ENCODE measurements around the gene MGLL.

The MGLL gene

GRCh38 chr3:127824151-127824825 lies 2.0 kb upstream of the MGLL start:
- Mint-ChIP-seq H3K4me1 (ENCODE audit: low read depth) (peaks cover 34% of the 10 kb centered on the region), H3K9me3 (peaks cover 26% of the 10 kb centered on the region), H3K27me3 (ENCODE audit: low read depth) (peaks cover 54% of the 10 kb centered on the region), H3K27ac (no peak overlapping the region), H3K4me3 (peak overlapping the region; percentile 45), H3K36me3 (ENCODE audit: low read depth) (peaks cover 5% of the 10 kb centered on the region)
- DNase-seq (ENCODE audit: low spot score) = no peak

DNA sequence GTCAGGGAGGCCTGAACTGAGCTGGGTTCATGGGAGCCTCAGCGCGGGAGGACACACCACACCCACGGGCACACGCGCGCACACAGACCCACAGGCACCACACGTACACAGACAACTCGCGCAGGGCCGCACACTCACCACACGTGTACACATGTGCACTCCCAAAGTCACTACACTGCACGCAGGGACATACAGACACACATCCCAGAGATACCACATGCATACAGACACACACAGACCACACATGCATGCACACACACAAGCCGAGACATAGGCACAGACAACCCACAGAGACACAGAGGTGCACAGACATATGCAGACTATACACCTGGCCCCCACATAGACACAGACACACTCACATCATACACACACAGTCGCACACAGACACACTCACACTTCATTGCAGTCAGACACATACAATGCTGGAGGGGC lies 1.1 kb upstream of the MGLL start:
- H3K4me3 Mint-ChIP-seq = peak overlapping the region; percentile 79
- H3K27ac Mint-ChIP-seq = peak overlapping the region; percentile 62
- H3K9me3 Mint-ChIP-seq = peaks cover 17% of the 10 kb centered on the region
- no peak for DNase-seq (ENCODE audit: low spot score)
- peaks cover 34% of the 10 kb centered on the region for H3K4me1 Mint-ChIP-seq (ENCODE audit: low read depth)
- peaks cover 54% of the 10 kb centered on the region for H3K27me3 Mint-ChIP-seq (ENCODE audit: low read depth)
- peaks cover 4% of the 10 kb centered on the region for H3K36me3 Mint-ChIP-seq (ENCODE audit: low read depth)

DNA sequence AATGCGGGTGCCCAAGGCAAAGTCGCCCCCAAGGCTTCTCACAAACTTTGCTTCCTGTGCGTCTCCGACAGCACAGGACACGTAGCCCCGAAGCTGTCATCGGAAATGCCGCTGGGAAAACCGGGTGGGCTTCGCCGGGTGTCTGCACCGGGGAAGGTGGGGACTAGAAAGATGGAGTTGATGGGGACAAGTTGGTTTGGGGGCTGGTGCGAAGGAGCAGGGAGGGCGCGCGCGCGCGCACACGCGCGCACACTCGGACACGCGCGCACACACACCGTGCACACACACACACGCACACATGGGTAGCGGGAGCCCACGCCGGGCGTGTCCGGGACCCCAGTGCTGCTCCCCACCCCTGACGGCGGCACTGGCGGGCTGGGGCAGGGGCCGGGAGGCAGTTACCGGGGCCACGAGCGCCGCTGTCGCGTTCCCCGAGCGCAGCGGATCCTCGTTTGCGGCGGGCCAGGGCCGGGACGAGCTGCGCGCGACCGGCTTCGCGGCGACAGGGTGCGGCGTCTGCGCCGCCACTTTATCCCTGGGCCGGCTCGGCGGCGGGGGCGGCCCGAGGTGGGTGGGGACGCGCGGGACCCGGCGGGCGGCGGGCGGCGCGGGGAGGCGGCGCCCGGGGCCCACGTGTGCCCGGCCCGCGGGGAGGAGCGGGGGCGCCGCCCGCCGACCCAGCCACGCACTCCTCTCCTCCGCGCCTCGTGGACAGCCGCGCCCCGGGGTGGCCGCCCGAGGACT lies 539 bp upstream of the MGLL start:
- DNase-seq (ENCODE audit: low spot score) = peak; percentile 18
- H3K27me3 Mint-ChIP-seq (ENCODE audit: low read depth) = peaks cover 57% of the 10 kb centered on the region
- H3K9me3 Mint-ChIP-seq = peaks cover 11% of the 10 kb centered on the region
- H3K27ac Mint-ChIP-seq = peak overlapping the region; percentile 83
- peaks cover 4% of the 10 kb centered on the region for H3K36me3 Mint-ChIP-seq (ENCODE audit: low read depth)
- peak overlapping the region; percentile 94 for H3K4me3 Mint-ChIP-seq
- peaks cover 34% of the 10 kb centered on the region for H3K4me1 Mint-ChIP-seq (ENCODE audit: low read depth)

- Mint-ChIP-seq H3K27me3 (ENCODE audit: low read depth) (peaks cover 52% of the 10 kb centered on the region), H3K36me3 (ENCODE audit: low read depth) (peaks cover 2% of the 10 kb centered on the region), H3K9me3 (peaks cover 1% of the 10 kb centered on the region), H3K4me1 (ENCODE audit: low read depth) (peaks cover 34% of the 10 kb centered on the region), H3K4me3 (peak overlapping the region; percentile 94), H3K27ac (peak overlapping the region; percentile 38)
- no peak for DNase-seq (ENCODE audit: low spot score)
Observed at GRCh38 chr3:127821394-127821793, 921 bp downstream of the MGLL start.

GRCh38 chr3:127820826-127821313 lies 1.4 kb downstream of the MGLL start:
- peaks cover 2% of the 10 kb centered on the region for H3K36me3 Mint-ChIP-seq (ENCODE audit: low read depth)
- H3K4me3 Mint-ChIP-seq = peak overlapping the region; percentile 15
- H3K9me3 Mint-ChIP-seq = no peaks in the 10 kb centered on the region
- no peak for DNase-seq (ENCODE audit: low spot score)
- H3K27me3 Mint-ChIP-seq (ENCODE audit: low read depth) = peaks cover 50% of the 10 kb centered on the region
- H3K27ac Mint-ChIP-seq = no peak overlapping the region
- peaks cover 34% of the 10 kb centered on the region for H3K4me1 Mint-ChIP-seq (ENCODE audit: low read depth)

GRCh38 chr3:127820221-127820825 lies 2.0 kb downstream of the MGLL start:
- peaks cover 2% of the 10 kb centered on the region for H3K36me3 Mint-ChIP-seq (ENCODE audit: low read depth)
- peaks cover 48% of the 10 kb centered on the region for H3K27me3 Mint-ChIP-seq (ENCODE audit: low read depth)
- H3K4me3 Mint-ChIP-seq = peak overlapping the region; percentile 10

DNA sequence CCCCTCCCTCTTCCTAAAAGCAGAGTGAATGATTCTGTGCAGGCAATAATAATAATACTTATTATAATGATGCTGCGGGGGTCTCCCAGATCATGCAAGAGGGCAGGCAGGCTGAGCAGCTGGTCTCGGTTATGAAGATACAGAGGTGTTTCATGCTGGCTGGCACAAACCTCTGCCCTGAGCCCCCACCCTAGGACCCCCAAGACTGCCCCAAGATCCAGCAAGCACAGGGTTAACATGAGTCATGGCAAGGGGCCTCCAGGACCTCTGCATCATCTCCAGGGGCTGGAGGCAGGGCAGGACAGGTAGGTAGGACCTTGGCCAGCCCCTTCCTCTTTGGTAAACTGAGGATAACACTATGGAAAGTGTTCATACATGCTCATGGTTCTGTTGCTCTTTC lies 2.7 kb downstream of the MGLL start:
- no peak overlapping the region for H3K4me3 Mint-ChIP-seq
- no peak for DNase-seq (ENCODE audit: low spot score)
- no peak overlapping the region for H3K27ac Mint-ChIP-seq
- H3K27me3 Mint-ChIP-seq (ENCODE audit: low read depth) = peaks cover 43% of the 10 kb centered on the region
- H3K36me3 Mint-ChIP-seq (ENCODE audit: low read depth) = peaks cover 2% of the 10 kb centered on the region
- no peaks in the 10 kb centered on the region for H3K9me3 Mint-ChIP-seq
- H3K4me1 Mint-ChIP-seq (ENCODE audit: low read depth) = peaks cover 27% of the 10 kb centered on the region

More at GRCh38 chr3:127820221-127820825, 2.0 kb downstream of the MGLL start:
- H3K4me1 Mint-ChIP-seq (ENCODE audit: low read depth) = peaks cover 29% of the 10 kb centered on the region
- H3K27ac Mint-ChIP-seq = no peak overlapping the region
- no peak for DNase-seq (ENCODE audit: low spot score)
- no peaks in the 10 kb centered on the region for H3K9me3 Mint-ChIP-seq

DNA sequence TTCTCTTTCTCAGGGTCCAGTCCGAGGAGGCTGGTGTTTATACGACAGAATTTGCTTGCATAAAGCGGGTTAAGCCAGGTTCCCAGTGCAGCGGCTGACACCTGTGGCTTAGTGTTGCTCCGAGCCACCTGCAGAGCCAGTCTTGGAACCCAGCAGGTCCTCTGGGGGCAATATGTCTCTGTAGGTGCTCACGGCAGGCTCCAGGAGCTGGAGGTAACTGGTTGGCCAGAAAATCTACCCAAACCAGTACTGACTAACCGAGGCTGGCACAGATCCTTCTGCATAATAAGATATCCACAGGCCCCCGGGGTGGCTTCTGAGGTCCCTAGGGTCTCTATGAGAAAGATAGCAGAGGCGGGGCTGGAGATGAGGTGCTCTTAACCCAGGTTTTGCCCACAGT lies 3.2 kb downstream of the MGLL start:
- Mint-ChIP-seq H3K4me1 (ENCODE audit: low read depth) (peaks cover 25% of the 10 kb centered on the region), H3K27ac (no peak overlapping the region), H3K36me3 (ENCODE audit: low read depth) (peaks cover 2% of the 10 kb centered on the region), H3K4me3 (no peak overlapping the region), H3K9me3 (no peaks in the 10 kb centered on the region), H3K27me3 (ENCODE audit: low read depth) (peaks cover 38% of the 10 kb centered on the region)
- no peak for DNase-seq (ENCODE audit: low spot score)

- H3K4me3 Mint-ChIP-seq = no peak overlapping the region
- no peak for DNase-seq (ENCODE audit: low spot score)
- H3K4me1 Mint-ChIP-seq (ENCODE audit: low read depth) = peaks cover 20% of the 10 kb centered on the region
- H3K9me3 Mint-ChIP-seq = no peaks in the 10 kb centered on the region
- peaks cover 4% of the 10 kb centered on the region for H3K36me3 Mint-ChIP-seq (ENCODE audit: low read depth)
- H3K27me3 Mint-ChIP-seq (ENCODE audit: low read depth) = peaks cover 38% of the 10 kb centered on the region
- H3K27ac Mint-ChIP-seq = no peak overlapping the region
Observed at GRCh38 chr3:127817406-127817841, 4.9 kb downstream of the MGLL start.

- Mint-ChIP-seq H3K4me1 (ENCODE audit: low read depth) (peaks cover 17% of the 10 kb centered on the region), H3K27ac (no peak overlapping the region), H3K9me3 (no peaks in the 10 kb centered on the region), H3K36me3 (ENCODE audit: low read depth) (peaks cover 4% of the 10 kb centered on the region), H3K4me3 (no peak overlapping the region), H3K27me3 (ENCODE audit: low read depth) (peaks cover 34% of the 10 kb centered on the region)
- no peak for DNase-seq (ENCODE audit: low spot score)
Observed at GRCh38 chr3:127816783-127817405, 5.4 kb downstream of the MGLL start.

DNA sequence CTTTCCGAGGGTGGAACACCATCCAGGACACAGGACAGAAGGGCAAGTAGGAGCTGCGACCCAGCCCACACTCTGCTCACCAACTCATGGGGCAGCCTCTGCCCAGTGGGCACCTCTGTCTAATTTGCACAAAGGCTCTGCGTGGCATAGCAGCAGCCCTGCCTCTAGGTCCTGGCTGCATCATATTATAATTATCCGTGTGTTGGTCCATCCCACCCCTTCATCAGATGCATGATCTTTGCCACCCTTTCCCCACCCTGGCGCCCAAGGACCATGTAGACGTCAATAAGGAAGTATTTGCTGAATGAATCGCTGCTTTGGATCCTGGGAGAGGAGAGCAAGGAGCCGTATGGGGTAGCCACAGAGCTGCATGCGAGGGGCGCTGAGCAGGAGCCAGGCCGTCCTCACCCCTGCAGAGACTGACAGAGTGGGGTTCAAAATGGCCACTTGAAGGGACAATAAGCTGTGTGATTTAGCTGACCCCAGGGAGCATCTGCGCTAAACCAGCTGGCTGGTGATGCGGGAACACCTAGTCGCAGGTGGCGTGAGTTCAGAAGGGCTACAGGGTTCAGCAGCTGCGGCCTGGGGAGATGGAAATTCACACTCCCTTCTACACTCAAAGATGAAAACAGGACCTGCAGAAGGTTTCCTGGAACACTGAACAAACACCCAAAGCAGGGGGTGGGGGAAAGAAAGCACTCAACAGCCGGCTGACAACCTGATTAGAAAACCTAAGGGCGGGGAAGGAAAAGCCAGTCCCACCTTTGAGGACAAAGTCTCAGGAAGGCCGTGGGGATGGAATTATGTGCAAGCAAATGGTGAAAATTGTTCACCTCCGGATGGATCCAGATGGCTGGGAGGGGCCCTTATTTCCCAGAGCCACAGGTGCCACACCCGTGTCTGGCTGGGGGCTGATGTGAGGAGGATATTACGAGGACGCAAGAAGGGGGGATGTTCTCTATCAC lies 6.4 kb downstream of the MGLL start:
- H3K4me1 Mint-ChIP-seq (ENCODE audit: low read depth) = peaks cover 8% of the 10 kb centered on the region
- H3K27me3 Mint-ChIP-seq (ENCODE audit: low read depth) = peaks cover 30% of the 10 kb centered on the region
- H3K4me3 Mint-ChIP-seq = no peak overlapping the region
- no peaks in the 10 kb centered on the region for H3K9me3 Mint-ChIP-seq
- H3K27ac Mint-ChIP-seq = no peak overlapping the region
- peaks cover 2% of the 10 kb centered on the region for H3K36me3 Mint-ChIP-seq (ENCODE audit: low read depth)
- DNase-seq (ENCODE audit: low spot score) = no peak

DNA sequence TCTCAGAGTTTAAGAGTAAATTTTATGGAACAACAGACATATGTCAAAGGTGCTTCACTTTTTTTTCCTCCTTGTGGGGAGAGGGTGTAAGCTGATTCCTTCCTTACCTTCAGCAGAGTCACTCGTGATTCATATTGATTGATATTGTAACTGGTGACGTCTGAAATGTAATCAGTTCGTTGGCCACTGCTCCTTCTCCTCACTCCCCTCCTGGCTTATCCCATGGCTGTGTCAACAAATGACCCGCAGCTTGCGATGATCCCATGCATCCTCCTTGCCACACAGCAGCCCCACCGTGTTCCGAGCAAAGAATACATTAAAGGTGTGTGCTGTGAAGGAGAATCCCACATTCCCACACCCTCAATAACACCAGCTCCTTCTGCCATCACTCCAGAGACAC lies 7.3 kb downstream of the MGLL start:
- DNase-seq (ENCODE audit: low spot score) = no peak
- Mint-ChIP-seq H3K4me1 (ENCODE audit: low read depth) (no peaks in the 10 kb centered on the region), H3K9me3 (no peaks in the 10 kb centered on the region), H3K27ac (no peak overlapping the region), H3K27me3 (ENCODE audit: low read depth) (peaks cover 29% of the 10 kb centered on the region), H3K4me3 (no peak overlapping the region), H3K36me3 (ENCODE audit: low read depth) (peaks cover 5% of the 10 kb centered on the region)

DNA sequence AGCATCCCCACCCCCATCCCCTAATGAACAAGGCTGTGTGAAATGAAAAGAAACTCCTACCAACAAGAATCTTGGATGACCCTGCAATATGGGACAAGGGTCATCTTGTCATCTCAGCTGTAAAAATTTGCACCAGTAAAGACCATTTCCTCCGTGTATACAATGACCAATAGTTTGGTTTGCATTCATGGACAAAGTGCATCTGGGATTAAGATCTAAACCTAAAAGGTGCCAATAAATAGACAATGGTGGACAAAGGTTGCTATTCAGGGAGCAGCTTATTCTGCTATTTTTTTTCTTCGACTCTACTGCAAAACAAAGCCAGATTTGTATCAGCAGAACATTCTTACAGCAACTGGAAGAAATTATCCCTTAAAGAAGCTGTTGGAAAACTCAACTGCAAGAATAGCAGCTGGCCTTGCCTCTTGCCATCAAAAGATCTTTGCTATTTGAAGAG lies 8.0 kb downstream of the MGLL start:
- no peaks in the 10 kb centered on the region for H3K9me3 Mint-ChIP-seq
- peaks cover 5% of the 10 kb centered on the region for H3K36me3 Mint-ChIP-seq (ENCODE audit: low read depth)
- no peak overlapping the region for H3K27ac Mint-ChIP-seq
- H3K4me3 Mint-ChIP-seq = no peak overlapping the region
- DNase-seq (ENCODE audit: low spot score) = no peak
- H3K27me3 Mint-ChIP-seq (ENCODE audit: low read depth) = peaks cover 30% of the 10 kb centered on the region
- H3K4me1 Mint-ChIP-seq (ENCODE audit: low read depth) = no peaks in the 10 kb centered on the region

Measured in T-helper 2 cell treated with Interferon-gamma antibody and Interleukin-4, amounts not matched to agents 5 μg/mL and 100 μg/mL, for 36 hours (primary cell).